PC-9 (cell line): ENCODE measurements around the gene KRT80. TPM values are rescaled to one million over a fixed set of nuclear protein-coding genes. Genes with fewer than 3 reads are reported as not detected.
"Not testable (repeated sequence)": the region's sequence is repeated elsewhere in the genome, so short reads cannot be mapped to it uniquely, and the experiment has no call there.

ENCODE experiments used
- Bru-seq: library from RNA; stranded (reverse); fragments of 400-500 nt; gene quantifications from one replicate; lab custom pipeline; 2021; lab: Mats Ljungman, UMichigan
- BruChase-seq, 2 experiments: library from RNA; stranded (reverse); fragments of 400-500 nt; gene quantifications; one replicate each; lab custom pipeline; 2021; lab: Mats Ljungman, UMichigan
- BruUV-seq: library from RNA; stranded (reverse); fragments of 400-500 nt; replicated peaks from 2 replicates; lab custom pipeline; 2021; lab: Mats Ljungman, UMichigan
- CTCF ChIA-PET: fragments of 300-600 bp; sonication (Branson Sonifier 250); formaldehyde crosslinking; loops from one replicate; lab custom pipeline; 2022; ENCODE audit warnings: antibody characterized with exemption; lab: Charles Lee
- POLR2A ChIA-PET: fragments of 300-600 bp; sonication (Branson Sonifier 250); formaldehyde crosslinking; loops from one replicate; lab custom pipeline; 2022; ENCODE audit warnings: antibody characterized with exemption; ENCODE audit not compliant: unreplicated experiment; lab: Charles Lee
- DNase-seq, 2 experiments: peaks; one replicate each; pipeline versions ENCODE4 v3.0.0 to v3.0.0-alpha.2; 2015 to 2022; ENCODE audit warnings: mixed read lengths in 1 of 2
- H2AFZ ChIP-seq: fragments of 200-600 bp; sonication (generic); 2 replicates; pipeline ENCODE4 v1.8.1; 2017; ENCODE audit warnings: antibody characterized with exemption
- H3F3A ChIP-seq: fragments of 200-600 bp; sonication (generic); 2 replicates; pipeline ENCODE4 v1.8.1; 2017; ENCODE audit warnings: antibody characterized with exemption, mild to moderate bottlenecking, low read depth; ENCODE audit not compliant: insufficient read depth
- H3K27ac ChIP-seq: fragments of 200-600 bp; sonication (generic); 2 replicates; pipeline ENCODE4 v1.6.1; 2016; ENCODE audit warnings: mixed run types
- H3K27me3 ChIP-seq: fragments of 200-600 bp; sonication (generic); 2 replicates; pipeline ENCODE4 v1.6.1; 2016; ENCODE audit warnings: low read depth, mixed run types; ENCODE audit not compliant: insufficient read depth
- H3K36me3 ChIP-seq: fragments of 200-600 bp; sonication (generic); 2 replicates; pipeline ENCODE4 v1.6.1; 2016; ENCODE audit warnings: low read depth, mixed run types
- H3K4me1 ChIP-seq: fragments of 200-600 bp; sonication (generic); replicated peaks from 2 replicates; pipeline ENCODE4 v1.6.1; 2016; ENCODE audit warnings: mixed run types; ENCODE audit not compliant: insufficient read depth
- H3K4me2 ChIP-seq: fragments of 200-600 bp; sonication (generic); 2 replicates; pipeline ENCODE4 v1.6.1; 2017; ENCODE audit warnings: mixed run types
- H3K4me3 ChIP-seq: fragments of 200-600 bp; sonication (generic); 2 replicates; pipeline ENCODE4 v1.6.1; 2016; ENCODE audit warnings: mixed run types
- H3K79me2 ChIP-seq: fragments of 200-600 bp; sonication (generic); 2 replicates; pipeline ENCODE4 v1.6.1; 2017; ENCODE audit warnings: low read depth, mixed run types
- H3K9me2 ChIP-seq: fragments of 200-600 bp; sonication (generic); 2 replicates; pipeline ENCODE4 v1.8.1; 2017; ENCODE audit warnings: mild to moderate bottlenecking; ENCODE audit not compliant: insufficient read depth
- H3K9me3 ChIP-seq: fragments of 200-600 bp; sonication (generic); 2 replicates; pipeline ENCODE4 v1.8.1; 2016; ENCODE audit warnings: low read depth; ENCODE audit not compliant: insufficient read depth
- H4K20me1 ChIP-seq: fragments of 200-600 bp; sonication (generic); 2 replicates; pipeline ENCODE4 v1.8.1; 2017; ENCODE audit not compliant: insufficient read depth
- EZH2 ChIP-seq: fragments of 200-600 bp; sonication (generic); IDR thresholded peaks from 2 replicates; pipeline ENCODE4 v1.8.0; 2017; ENCODE audit warnings: antibody characterized with exemption, low read depth
- intact Hi-C: fragments of 100-400 bp; cut with micrococcal nuclease; formaldehyde crosslinking; loops from one replicate; pipeline ENCODE4 v1.10.0; 2022; ENCODE audit not compliant: unreplicated experiment
- long read RNA-seq: library from polyadenylated mRNA; stranded (forward); transcript quantifications from one replicate; pipeline ENCODE4 v2.0.0, GENCODE V29; 2022
- total RNA-seq: library from RNA; stranded (reverse); gene quantifications from 2 replicates; pipeline ENCODE4 v1.2.3, GENCODE V29; 2021
- TF ChIP-seq, protein P1 (sequence below): fragments of 200-600 bp; sonication (generic); conservative IDR thresholded peaks from 2 replicates; pipeline ENCODE4 v1.6.1; 2017; ENCODE audit warnings: mixed run types, antibody characterized with exemption, mild to moderate bottlenecking, moderate library complexity

The KRT80 gene
- 84.1 and 94.9 TPM in 2 replicates for total RNA-seq
- Bru-seq, nascent RNA = percentile 96 among the genes with signal in this experiment
- percentile 95 among the genes with signal in this experiment for BruChase-seq, experiment 1, labeled RNA remaining after a 2-hour chase
- percentile 98 among the genes with signal in this experiment for BruChase-seq, experiment 2, labeled RNA remaining after a 6-hour chase
- long read RNA-seq, transcript KRT80-202 (9 exons, 3,859 nt) = major isoform, 38 of 86 reads
- long read RNA-seq, transcript KRT80-201 (9 exons, 3,894 nt) = minor isoform, 17 of 86 reads
- long read RNA-seq, partial matches to known transcripts = 25 of 86 reads
- long read RNA-seq, other reads (novel, unspliced or antisense) = 6 of 86 reads

DNA sequence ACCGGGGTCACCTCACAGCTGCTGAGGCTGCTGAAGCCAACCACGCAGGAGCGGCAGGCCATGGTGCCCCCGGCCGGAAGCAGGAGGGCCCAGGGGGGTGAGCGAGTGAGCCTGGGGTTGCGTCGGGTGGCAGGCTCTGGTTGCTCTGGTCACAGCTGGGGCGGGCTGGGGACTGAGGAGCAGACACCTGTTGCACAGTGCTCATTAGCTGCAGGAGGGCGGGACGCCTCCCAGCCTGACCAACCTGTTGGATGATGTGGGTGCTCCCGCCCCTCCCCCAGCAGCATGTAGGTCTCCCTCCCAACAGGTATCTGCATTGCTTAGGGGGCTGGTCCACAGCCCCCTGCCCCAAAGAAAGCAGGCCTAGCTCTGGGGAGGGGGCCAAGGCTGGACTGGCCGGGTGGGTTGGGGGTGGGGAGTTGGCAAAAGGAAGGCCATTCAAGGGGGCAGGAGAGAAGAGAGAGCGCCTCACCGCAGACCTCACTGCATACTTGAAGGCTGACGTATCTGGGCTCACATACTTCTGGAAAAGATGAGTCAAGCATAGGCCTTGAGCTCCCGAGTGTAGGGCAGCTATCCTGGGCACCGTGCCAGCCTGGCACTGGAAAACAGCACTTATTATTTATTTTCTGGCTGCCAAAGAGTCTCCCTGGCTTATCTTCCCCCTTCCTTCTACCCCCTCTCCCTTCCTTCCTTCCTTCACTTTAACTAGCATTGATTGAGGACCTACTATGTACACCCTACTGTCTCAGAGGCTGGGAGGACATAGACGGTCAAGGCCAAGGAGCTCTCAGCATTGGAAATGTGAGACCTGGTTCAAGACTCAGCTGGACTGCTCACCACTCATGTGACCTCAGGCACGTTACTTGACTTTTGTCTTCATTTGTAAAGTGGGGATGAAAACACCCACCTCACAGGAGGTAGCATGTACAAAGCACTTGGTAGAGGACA is at the start of gene KRT80:
Gene KRT80 (minus strand): TSS at position 174 of the 951 bp plus-strand sequence. CDS start 112 bp downstream, at position 62.
- peak; percentile 92 to 98 for DNase-seq
- Histone ChIP-seq H3K27ac (peak within 1 kb of the TSS; percentile 77), H3K4me2 (peak within 1 kb of the TSS; percentile 90), H3K79me2 (peaks cover 51% of the 10 kb centered on the region), H3K27me3 (no peaks in the 10 kb centered on the region), H3K4me1 (peaks cover 75% of the 10 kb centered on the region), H3K9me3 (no peaks in the 10 kb centered on the region), H4K20me1 (no peaks in the 10 kb centered on the region), H3F3A (peaks cover 52% of the 10 kb centered on the region), H3K36me3 (peaks cover 11% of the 10 kb centered on the region; the same call in 1 of the 2 replicates), H2AFZ (no peak within 1 kb of the TSS), H3K4me3 (peak within 1 kb of the TSS; percentile 92), H3K9me2 (no peaks in the 10 kb centered on the region)
- ChIA-PET POLR2A (interaction anchor here (0.5 to 2.3 kb wide), 22 partner anchors 11 to 1316 kb away, joined by 3 to 26 read pairs (median 4); no protein-coding TSS in a partner anchor), CTCF (interaction anchor here (0.5 to 1.5 kb wide), 2 partner anchors 15 to 698 kb away, joined by 3 to 5 read pairs; no protein-coding TSS in a partner anchor)
- TF ChIP-seq EZH2 = no peak
- TF ChIP-seq, protein P1, sequence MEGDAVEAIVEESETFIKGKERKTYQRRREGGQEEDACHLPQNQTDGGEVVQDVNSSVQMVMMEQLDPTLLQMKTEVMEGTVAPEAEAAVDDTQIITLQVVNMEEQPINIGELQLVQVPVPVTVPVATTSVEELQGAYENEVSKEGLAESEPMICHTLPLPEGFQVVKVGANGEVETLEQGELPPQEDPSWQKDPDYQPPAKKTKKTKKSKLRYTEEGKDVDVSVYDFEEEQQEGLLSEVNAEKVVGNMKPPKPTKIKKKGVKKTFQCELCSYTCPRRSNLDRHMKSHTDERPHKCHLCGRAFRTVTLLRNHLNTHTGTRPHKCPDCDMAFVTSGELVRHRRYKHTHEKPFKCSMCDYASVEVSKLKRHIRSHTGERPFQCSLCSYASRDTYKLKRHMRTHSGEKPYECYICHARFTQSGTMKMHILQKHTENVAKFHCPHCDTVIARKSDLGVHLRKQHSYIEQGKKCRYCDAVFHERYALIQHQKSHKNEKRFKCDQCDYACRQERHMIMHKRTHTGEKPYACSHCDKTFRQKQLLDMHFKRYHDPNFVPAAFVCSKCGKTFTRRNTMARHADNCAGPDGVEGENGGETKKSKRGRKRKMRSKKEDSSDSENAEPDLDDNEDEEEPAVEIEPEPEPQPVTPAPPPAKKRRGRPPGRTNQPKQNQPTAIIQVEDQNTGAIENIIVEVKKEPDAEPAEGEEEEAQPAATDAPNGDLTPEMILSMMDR = no peak
- BruUV-seq = no TSS peak
- intact Hi-C loops = loop anchor here (1.0 kb wide), 4 partner anchors 21 to 89 kb away; no protein-coding TSS in a partner anchor

DNA sequence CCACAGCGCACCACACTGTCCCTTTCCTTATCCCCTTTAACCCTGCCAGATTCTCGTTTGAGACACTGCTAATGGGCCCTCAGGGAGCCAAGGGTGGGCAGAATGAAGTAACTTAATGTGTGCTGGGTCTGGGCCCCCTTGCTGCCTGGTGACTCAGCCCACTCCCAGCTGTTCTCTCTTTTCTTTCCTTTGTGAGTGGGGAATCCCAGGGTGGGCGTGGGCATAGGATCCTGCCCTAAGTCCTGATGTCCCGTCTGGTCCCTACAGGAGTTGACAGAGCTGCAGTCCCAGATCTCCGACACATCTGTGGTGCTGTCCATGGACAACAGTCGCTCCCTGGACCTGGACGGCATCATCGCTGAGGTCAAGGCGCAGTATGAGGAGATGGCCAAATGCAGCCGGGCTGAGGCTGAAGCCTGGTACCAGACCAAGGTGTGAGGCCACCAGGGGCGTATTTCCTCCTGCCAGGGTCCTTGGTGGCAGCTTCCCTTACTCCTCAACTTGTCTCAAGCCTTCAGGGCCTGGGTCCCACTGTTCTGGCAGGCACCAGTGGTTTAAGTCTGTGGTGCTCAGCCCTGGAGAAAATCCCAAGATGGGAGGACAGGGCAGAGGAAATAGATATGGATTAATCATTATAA is 49.5 kb upstream of the KRT80 start:
- H3K4me2 ChIP-seq = peak overlapping the region; percentile 59
- POLR2A ChIA-PET = interaction anchor here (0.5 to 1.0 kb wide), 4 partner anchors 19 to 94 kb away, joined by 3 to 8 read pairs (median 5); no protein-coding TSS in a partner anchor
- H3K4me1 ChIP-seq = peaks cover 100% of the 10 kb centered on the region
- peaks cover 88% of the 10 kb centered on the region for H3K36me3 ChIP-seq
- H3K4me3 ChIP-seq = no peak overlapping the region
- no peak for DNase-seq
- no TSS peak for BruUV-seq
- peaks cover 97% of the 10 kb centered on the region for H3F3A ChIP-seq
- CTCF ChIA-PET = no interaction called here
- intact Hi-C loops = no loop called here
- H3K9me2 ChIP-seq = no peaks in the 10 kb centered on the region
- TF ChIP-seq, protein P1 = no peak
- TF ChIP-seq EZH2 = no peak
- H3K9me3 ChIP-seq = no peaks in the 10 kb centered on the region
- no peak overlapping the region for H2AFZ ChIP-seq
- H3K79me2 ChIP-seq = peaks cover 58% of the 10 kb centered on the region
- peaks cover 79% of the 10 kb centered on the region for H4K20me1 ChIP-seq
- no peaks in the 10 kb centered on the region for H3K27me3 ChIP-seq
- H3K27ac ChIP-seq = peak overlapping the region; percentile 90

DNA sequence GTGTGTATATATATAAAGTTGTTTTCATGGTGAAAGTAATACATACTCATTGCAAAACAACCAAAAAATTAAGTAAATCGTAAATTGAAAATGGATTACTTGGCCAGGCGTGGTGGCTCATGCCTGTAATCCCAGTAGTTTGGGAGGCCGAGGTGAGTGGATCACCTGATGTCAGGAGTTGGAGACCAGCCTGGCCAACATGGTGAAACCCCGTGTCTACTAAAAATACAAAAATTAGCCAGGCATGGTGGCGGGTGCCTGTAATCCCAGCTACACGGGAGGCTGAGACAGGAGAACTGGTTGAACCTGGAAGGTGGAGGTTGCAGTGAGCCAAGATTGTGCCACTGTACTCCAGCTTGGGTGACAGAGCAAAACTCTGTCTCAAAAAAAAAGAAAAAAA is 48.4 kb upstream of the KRT80 start:
- BruUV-seq, H3K9me3 ChIP-seq, CTCF ChIA-PET, H3K27me3 ChIP-seq, POLR2A ChIA-PET, DNase-seq, intact Hi-C loops, H3K4me3 ChIP-seq, H3K9me2 ChIP-seq, H2AFZ ChIP-seq: not testable (repeated sequence)
- H3K36me3 ChIP-seq = peaks cover 86% of the 10 kb centered on the region
- H3F3A ChIP-seq = peaks cover 97% of the 10 kb centered on the region
- peak overlapping the region; percentile 99 for H3K4me2 ChIP-seq
- peak overlapping the region; percentile 97 for H3K27ac ChIP-seq
- peaks cover 99% of the 10 kb centered on the region for H3K4me1 ChIP-seq
- peaks cover 84% of the 10 kb centered on the region for H4K20me1 ChIP-seq
- peaks cover 66% of the 10 kb centered on the region for H3K79me2 ChIP-seq
